Peyer's patch (tissue), 4 donors: ENCODE results near the gene PTPRK.

ENCODE experiments used
- CTCF ChIP-seq, 6 experiments: fragments of 450-650 bp in 4 of 6; fragments of 200-600 bp in 2 of 6; sonication (generic) in 1 of 6; IDR thresholded peaks; one replicate each; pipeline ENCODE4 v1.5.1; 2017 to 2019; ENCODE audit warnings: antibody characterized with exemption in 6 of 6, mild to moderate bottlenecking in 3 of 6, moderate library complexity in 1 of 6
- POLR2A ChIP-seq, 2 donors: fragments of 450-650 bp; IDR thresholded peaks; one replicate each; pipeline ENCODE4 v1.5.1; 2017; ENCODE audit warnings: antibody characterized with exemption in 2 of 2, mild to moderate bottlenecking in 2 of 2, moderate library complexity in 2 of 2

DNA sequence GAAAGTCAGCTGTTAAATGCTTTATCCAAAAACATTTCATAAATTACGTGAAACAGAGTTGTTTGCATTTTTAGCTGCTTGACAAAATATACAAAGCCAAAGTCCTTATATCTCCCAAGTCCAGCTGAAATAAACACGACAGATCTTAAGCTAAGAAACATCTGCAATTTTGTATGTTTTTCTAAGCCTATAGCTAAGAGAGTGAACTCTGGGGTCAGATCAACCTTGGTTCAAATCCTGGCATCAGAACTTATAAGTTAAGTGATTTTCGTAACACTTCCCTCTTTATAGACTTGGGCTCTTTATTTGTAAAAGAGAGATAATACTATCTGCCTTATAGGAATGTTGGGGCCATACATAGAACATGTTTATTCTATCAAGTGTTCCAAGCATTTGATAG, 176.7 kb downstream of the PTPRK start:
- TF ChIP-seq CTCF (IDR thresholded peaks at IDR 0.05) (no peak), POLR2A (IDR thresholded peaks at IDR 0.05) (no peak)
